A549 (cell line): ENCODE data around the gene PARP2.

Experiments used
- CHD2 ChIP-seq: fragments of 150-350 bp; IDR thresholded peaks from 2 replicates; pipeline ENCODE4 v1.6.1; 2014; ENCODE audit warnings: low read length; ENCODE audit not compliant: partially characterized antibody
- CHD4 ChIP-seq: fragments of 200-600 bp; sonication (generic); IDR thresholded peaks from 2 replicates; pipeline ENCODE4 v1.6.1; 2016; ENCODE audit warnings: antibody characterized with exemption, mild to moderate bottlenecking, borderline replicate concordance
- CTCF ChIP-seq: fragments of >200 bp; sonication (Bioruptor Twin); formaldehyde crosslinking; IDR thresholded peaks from 3 replicates; pipeline ENCODE4 v1.5.1; 2016
- EP300 ChIP-seq, 2 experiments: fragments of >200 bp; sonication (Bioruptor Twin); formaldehyde crosslinking; IDR thresholded peaks; 2 replicates in 1 of 2; 3 replicates in 1 of 2; pipeline ENCODE4 v1.6.1; 2016 to 2017
- HOXA7 ChIP-seq: fragments of 250-450 bp; sonication (Bioruptor Pico); IDR thresholded peaks from 2 replicates; pipeline ENCODE4 v1.5.0; 2020; ENCODE audit warnings: mild to moderate bottlenecking, moderate library complexity
- RAD21 ChIP-seq, 2 experiments: fragments of >200 bp in 1 of 2; sonication (Bioruptor Twin) in 1 of 2; formaldehyde crosslinking in 1 of 2; IDR thresholded peaks in 1 of 2; conservative IDR thresholded peaks in 1 of 2; 2 replicates in 1 of 2; 3 replicates in 1 of 2; pipeline ENCODE4 v1.6.1; 2012 to 2018; ENCODE audit warnings: inconsistent platforms in 1 of 2
- RCOR1 ChIP-seq: fragments of 150-350 bp; IDR thresholded peaks from 2 replicates; pipeline ENCODE4 v1.6.1; 2014; ENCODE audit warnings: antibody characterized with exemption, low read length, low read depth
- SMC3 ChIP-seq: fragments of >200 bp; sonication (Bioruptor Twin); formaldehyde crosslinking; IDR thresholded peaks from 3 replicates; pipeline ENCODE4 v1.6.1; 2018; ENCODE audit warnings: inconsistent platforms
- ZC3H11A ChIP-seq: fragments of 450-650 bp; IDR thresholded peaks from 2 replicates; pipeline ENCODE4 v1.6.1; 2014; ENCODE audit warnings: antibody characterized with exemption, mild to moderate bottlenecking
- TF ChIP-seq, protein P1 (sequence below): fragments of 200-600 bp; sonication (generic); IDR thresholded peaks from 2 replicates; pipeline ENCODE4 v1.6.1; 2016; ENCODE audit warnings: antibody characterized with exemption, mild to moderate bottlenecking, moderate library complexity
- TF ChIP-seq, protein P2 (sequence below): fragments of 150-350 bp; IDR thresholded peaks from 2 replicates; pipeline ENCODE4 v1.6.1; 2014; ENCODE audit warnings: low read depth, mild to moderate bottlenecking, low read length

DNA sequence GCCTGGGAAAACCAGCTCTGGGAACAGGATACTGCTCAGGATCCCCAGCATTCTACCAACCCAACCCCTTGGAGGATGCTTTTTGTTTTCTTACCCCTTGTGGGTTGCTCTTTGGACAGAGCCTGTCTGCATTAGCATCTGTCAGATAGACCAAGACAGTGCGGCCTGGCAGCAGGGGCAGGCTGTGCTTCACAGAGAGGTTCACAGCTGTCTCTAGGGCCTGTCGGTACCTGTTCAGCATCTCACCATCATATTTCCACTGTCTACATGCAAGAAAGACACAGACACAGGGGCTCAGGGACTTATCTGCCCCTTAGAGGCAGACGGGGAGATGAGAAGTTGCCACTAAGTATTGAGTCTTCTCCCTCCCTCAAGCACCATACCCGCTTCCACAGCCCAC, 48.1 kb downstream of the PARP2 start:
- TF ChIP-seq CHD4 = no peak
- no peak for TF ChIP-seq CTCF
- TF ChIP-seq HOXA7 (CRISPR knock-in tag) = no peak
- TF ChIP-seq CHD2 = no peak
- TF ChIP-seq, protein P1, sequence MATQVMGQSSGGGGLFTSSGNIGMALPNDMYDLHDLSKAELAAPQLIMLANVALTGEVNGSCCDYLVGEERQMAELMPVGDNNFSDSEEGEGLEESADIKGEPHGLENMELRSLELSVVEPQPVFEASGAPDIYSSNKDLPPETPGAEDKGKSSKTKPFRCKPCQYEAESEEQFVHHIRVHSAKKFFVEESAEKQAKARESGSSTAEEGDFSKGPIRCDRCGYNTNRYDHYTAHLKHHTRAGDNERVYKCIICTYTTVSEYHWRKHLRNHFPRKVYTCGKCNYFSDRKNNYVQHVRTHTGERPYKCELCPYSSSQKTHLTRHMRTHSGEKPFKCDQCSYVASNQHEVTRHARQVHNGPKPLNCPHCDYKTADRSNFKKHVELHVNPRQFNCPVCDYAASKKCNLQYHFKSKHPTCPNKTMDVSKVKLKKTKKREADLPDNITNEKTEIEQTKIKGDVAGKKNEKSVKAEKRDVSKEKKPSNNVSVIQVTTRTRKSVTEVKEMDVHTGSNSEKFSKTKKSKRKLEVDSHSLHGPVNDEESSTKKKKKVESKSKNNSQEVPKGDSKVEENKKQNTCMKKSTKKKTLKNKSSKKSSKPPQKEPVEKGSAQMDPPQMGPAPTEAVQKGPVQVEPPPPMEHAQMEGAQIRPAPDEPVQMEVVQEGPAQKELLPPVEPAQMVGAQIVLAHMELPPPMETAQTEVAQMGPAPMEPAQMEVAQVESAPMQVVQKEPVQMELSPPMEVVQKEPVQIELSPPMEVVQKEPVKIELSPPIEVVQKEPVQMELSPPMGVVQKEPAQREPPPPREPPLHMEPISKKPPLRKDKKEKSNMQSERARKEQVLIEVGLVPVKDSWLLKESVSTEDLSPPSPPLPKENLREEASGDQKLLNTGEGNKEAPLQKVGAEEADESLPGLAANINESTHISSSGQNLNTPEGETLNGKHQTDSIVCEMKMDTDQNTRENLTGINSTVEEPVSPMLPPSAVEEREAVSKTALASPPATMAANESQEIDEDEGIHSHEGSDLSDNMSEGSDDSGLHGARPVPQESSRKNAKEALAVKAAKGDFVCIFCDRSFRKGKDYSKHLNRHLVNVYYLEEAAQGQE = no peak
- no peak for TF ChIP-seq EP300 (IDR thresholded peaks at IDR 0.05)
- TF ChIP-seq, protein P2, sequence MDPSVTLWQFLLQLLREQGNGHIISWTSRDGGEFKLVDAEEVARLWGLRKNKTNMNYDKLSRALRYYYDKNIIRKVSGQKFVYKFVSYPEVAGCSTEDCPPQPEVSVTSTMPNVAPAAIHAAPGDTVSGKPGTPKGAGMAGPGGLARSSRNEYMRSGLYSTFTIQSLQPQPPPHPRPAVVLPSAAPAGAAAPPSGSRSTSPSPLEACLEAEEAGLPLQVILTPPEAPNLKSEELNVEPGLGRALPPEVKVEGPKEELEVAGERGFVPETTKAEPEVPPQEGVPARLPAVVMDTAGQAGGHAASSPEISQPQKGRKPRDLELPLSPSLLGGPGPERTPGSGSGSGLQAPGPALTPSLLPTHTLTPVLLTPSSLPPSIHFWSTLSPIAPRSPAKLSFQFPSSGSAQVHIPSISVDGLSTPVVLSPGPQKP = no peak
- TF ChIP-seq ZC3H11A = no peak
- no peak for TF ChIP-seq RAD21 (conservative IDR thresholded peaks at IDR 0.05 in 1 of 2, IDR thresholded peaks at IDR 0.05 in 1 of 2)
- no peak for TF ChIP-seq SMC3
- TF ChIP-seq RCOR1 = no peak
